GM23338 (cell line): ENCODE measurements around the gene CHST10. TPM values are rescaled to one million over a fixed set of nuclear protein-coding genes. Genes with fewer than 3 reads are reported as not detected.

Experiments used
- ATAC-seq: fragments of 200-7000 bp; cut with Tn5 transposase; 3 replicates; pipeline ENCODE4 v1.9.1; 2020
- DNase-seq: peaks from one replicate; pipeline ENCODE4 v3.0.0-alpha.2; 2015; ENCODE audit warnings: low spot score
- H2AFZ ChIP-seq: fragments of 200-600 bp; sonication (generic); 2 replicates; pipeline ENCODE4 v1.8.0; 2016; ENCODE audit warnings: antibody characterized with exemption, mild to moderate bottlenecking, moderate library complexity
- H3F3A ChIP-seq: fragments of 200-600 bp; sonication (generic); replicated peaks from 2 replicates; pipeline ENCODE4 v1.8.0; 2017; ENCODE audit warnings: antibody characterized with exemption, mixed run types, low read depth
- H3K27ac ChIP-seq: fragments of 200-600 bp; sonication (generic); 2 replicates; pipeline ENCODE4 v1.6.1; 2016; ENCODE audit warnings: low read depth
- H3K27me3 ChIP-seq: fragments of 200-600 bp; sonication (generic); 2 replicates; pipeline ENCODE4 v1.8.0; 2016; ENCODE audit warnings: mild to moderate bottlenecking, mixed run types, moderate library complexity; ENCODE audit not compliant: insufficient read depth
- H3K36me3 ChIP-seq: fragments of 200-600 bp; sonication (generic); 2 replicates; pipeline ENCODE4 v1.8.0; 2016; ENCODE audit warnings: mild to moderate bottlenecking; ENCODE audit not compliant: insufficient read depth
- H3K4me1 ChIP-seq: fragments of 200-600 bp; sonication (generic); 2 replicates; pipeline ENCODE4 v1.8.0; 2016; ENCODE audit warnings: mild to moderate bottlenecking, moderate library complexity; ENCODE audit not compliant: insufficient read depth
- H3K4me2 ChIP-seq: fragments of 200-600 bp; sonication (generic); 2 replicates; pipeline ENCODE4 v1.7.1; 2017; ENCODE audit warnings: mixed run types
- H3K4me3 ChIP-seq: fragments of 200-600 bp; sonication (generic); 2 replicates; pipeline ENCODE4 v1.6.1; 2016; ENCODE audit warnings: mixed run types
- H3K79me2 ChIP-seq: fragments of 200-600 bp; sonication (generic); replicated peaks from 2 replicates; pipeline ENCODE4 v1.8.0; 2017; ENCODE audit warnings: mild to moderate bottlenecking; ENCODE audit not compliant: insufficient read depth
- H3K9me2 ChIP-seq: fragments of 200-600 bp; sonication (generic); 2 replicates; pipeline ENCODE4 v1.8.0; 2017; ENCODE audit not compliant: insufficient read depth
- H4K20me1 ChIP-seq: fragments of 200-600 bp; sonication (generic); replicated peaks from 2 replicates; pipeline ENCODE4 v1.8.0; 2017; ENCODE audit warnings: mild to moderate bottlenecking; ENCODE audit not compliant: insufficient read depth
- H3K27ac Mint-ChIP-seq: 2 replicates; pipeline ENCODE4 v1.8.0; 2020; ENCODE audit warnings: inconsistent platforms, mild to moderate bottlenecking, moderate library complexity, mixed read lengths
- H3K27me3 Mint-ChIP-seq: 3 replicates; pipeline ENCODE4 v1.8.0; 2022; ENCODE audit warnings: low read depth, mild to moderate bottlenecking, moderate library complexity, mixed read lengths, inconsistent platforms; ENCODE audit not compliant: insufficient read depth, poor library complexity
- H3K36me3 Mint-ChIP-seq: 3 replicates; pipeline ENCODE4 v1.8.0; 2021; ENCODE audit warnings: low read depth, mild to moderate bottlenecking, inconsistent platforms, moderate library complexity, mixed read lengths
- H3K4me1 Mint-ChIP-seq: 3 replicates; pipeline ENCODE4 v1.8.0; 2020; ENCODE audit warnings: mild to moderate bottlenecking, inconsistent platforms, mixed read lengths
- H3K4me3 Mint-ChIP-seq: 3 replicates; pipeline ENCODE4 v1.8.0; 2021; ENCODE audit warnings: moderate library complexity, mild to moderate bottlenecking, inconsistent platforms, mixed read lengths
- H3K9me3 Mint-ChIP-seq: 3 replicates; pipeline ENCODE4 v1.8.0; 2020; ENCODE audit warnings: moderate library complexity, mild to moderate bottlenecking, inconsistent platforms, mixed read lengths
- CREB1 ChIP-seq: fragments of 250-450 bp; sonication (Bioruptor Pico); IDR thresholded peaks from 2 replicates; pipeline ENCODE4 v1.5.0; 2020; ENCODE audit warnings: low read depth, mild to moderate bottlenecking, moderate library complexity
- CTCF ChIP-seq, 2 experiments: fragments of 200-600 bp in 1 of 2; sonication (generic) in 1 of 2; conservative IDR thresholded peaks; 2 replicates each; pipeline versions ENCODE4 v1.5.1 to v1.6.1; 2016 to 2017; ENCODE audit warnings: antibody characterized with exemption in 2 of 2, low read depth in 2 of 2, mild to moderate bottlenecking in 2 of 2, moderate library complexity in 1 of 2
- EZH2 ChIP-seq: fragments of 200-600 bp; sonication (generic); IDR thresholded peaks from one replicate; pipeline ENCODE4 v1.8.0; 2017; ENCODE audit warnings: antibody characterized with exemption, mild to moderate bottlenecking, low read depth; ENCODE audit not compliant: unreplicated experiment
- EZH2phosphoT487 ChIP-seq: fragments of 200-600 bp; sonication (generic); IDR thresholded peaks from one replicate; pipeline ENCODE4 v1.8.1; 2018; ENCODE audit warnings: antibody characterized with exemption; ENCODE audit not compliant: unreplicated experiment
- JUNB ChIP-seq: IDR thresholded peaks from one replicate; pipeline ENCODE4 v1.6.1; 2016; ENCODE audit warnings: antibody characterized with exemption; ENCODE audit not compliant: unreplicated experiment
- NANOG ChIP-seq: IDR thresholded peaks from 2 replicates; pipeline ENCODE4 v1.6.1; 2016; ENCODE audit warnings: antibody characterized with exemption, borderline replicate concordance
- POLR2AphosphoS5 ChIP-seq: IDR thresholded peaks from 2 replicates; pipeline ENCODE4 v1.6.1; 2016; ENCODE audit warnings: antibody characterized with exemption, low read depth
- STAT1 ChIP-seq: IDR thresholded peaks from one replicate; pipeline ENCODE4 v1.6.1; 2016; ENCODE audit warnings: antibody characterized with exemption; ENCODE audit not compliant: unreplicated experiment
- ZNF114 ChIP-seq: fragments of 250-450 bp; sonication (Bioruptor Pico); IDR thresholded peaks from 2 replicates; pipeline ENCODE4 v1.5.0; 2020; ENCODE audit warnings: mild to moderate bottlenecking, moderate library complexity
- ZNF331 ChIP-seq: fragments of 250-450 bp; sonication (Bioruptor Pico); IDR thresholded peaks from 2 replicates; pipeline ENCODE4 v1.5.0; 2020; ENCODE audit warnings: low read depth, mild to moderate bottlenecking, moderate library complexity
- ZNF462 ChIP-seq: fragments of 250-450 bp; sonication (Bioruptor Pico); IDR thresholded peaks from 2 replicates; pipeline ENCODE4 v1.5.0; 2020; ENCODE audit warnings: mild to moderate bottlenecking, moderate library complexity
- polyA plus RNA-seq: library from polyadenylated mRNA; unstranded; fragments of >200 nt; fragmentation: Nextera tagmentation; extraction: Ambion mirVana; gene quantifications from 2 replicates; pipeline ENCODE4 v1.2.1, GENCODE V29; 2016
- total RNA-seq: library from RNA; depleted of rRNA; stranded (reverse); fragments of >200 nt; shearing (Covaris generic); gene quantifications from 2 replicates; pipeline ENCODE4 v1.2.3, GENCODE V29; 2014
- TF ChIP-seq, protein P1 (sequence below): IDR thresholded peaks from 2 replicates; pipeline ENCODE4 v1.6.1; 2016; ENCODE audit warnings: antibody characterized with exemption
- TF ChIP-seq, protein P2 (sequence below): IDR thresholded peaks from one replicate; pipeline ENCODE4 v1.6.1; 2018; ENCODE audit warnings: antibody characterized with exemption; ENCODE audit not compliant: unreplicated experiment

Gene CHST10
- total and polyA plus RNA-seq, 2 experiments from 2014 or later, result 7.7 to 24.5 TPM

DNA sequence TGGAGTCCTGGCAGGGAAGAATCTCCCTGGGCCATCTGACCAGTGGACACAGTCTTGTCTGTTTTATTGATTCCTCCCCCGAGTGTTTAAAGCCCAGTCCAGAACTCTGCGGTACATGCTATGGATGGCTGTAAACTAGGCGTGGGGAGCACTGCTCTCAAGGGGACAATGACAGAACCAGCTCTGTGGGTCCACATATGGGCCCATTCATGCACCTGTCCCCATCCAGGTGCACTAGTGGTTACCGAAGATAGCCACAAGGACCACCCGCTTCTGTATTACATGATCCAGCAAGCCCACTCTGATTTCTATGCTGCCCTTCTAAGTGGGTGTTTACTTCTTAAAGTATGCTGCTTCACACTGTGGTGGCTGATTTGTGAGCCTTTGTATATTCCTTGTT lies 21.0 kb downstream of the CHST10 start:
- H3K27ac Mint-ChIP-seq, result no peak overlapping the region
- DNase-seq (no peak), ATAC-seq (no peak)
- H3F3A ChIP-seq, result no peaks in the 10 kb centered on the region
- no peak overlapping the region for H3K4me3 Mint-ChIP-seq
- H3K36me3 ChIP-seq, result no peaks in the 10 kb centered on the region
- no peaks in the 10 kb centered on the region for H3K4me1 ChIP-seq
- no peaks in the 10 kb centered on the region; the same call in 1 of the 2 replicates for H3K79me2 ChIP-seq
- peaks cover 11% of the 10 kb centered on the region for H3K27me3 Mint-ChIP-seq
- H3K9me3 Mint-ChIP-seq, result no peaks in the 10 kb centered on the region
- H3K27me3 ChIP-seq, result no peaks in the 10 kb centered on the region
- H3K9me2 ChIP-seq, result no peaks in the 10 kb centered on the region
- peaks cover 66% of the 10 kb centered on the region for H3K36me3 Mint-ChIP-seq
- H2AFZ ChIP-seq, result no peak overlapping the region
- no peak overlapping the region for H3K4me3 ChIP-seq
- no peaks in the 10 kb centered on the region for H4K20me1 ChIP-seq
- no peak overlapping the region for H3K4me2 ChIP-seq
- H3K4me1 Mint-ChIP-seq, result peaks cover 2% of the 10 kb centered on the region; the same call in 1 of the 3 replicates
- no peak for TF ChIP-seq NANOG
- no peak for TF ChIP-seq STAT1
- no peak for TF ChIP-seq EZH2phosphoT487
- no peak for TF ChIP-seq JUNB
- TF ChIP-seq ZNF462, result no peak
- TF ChIP-seq POLR2AphosphoS5, result no peak
- TF ChIP-seq, protein P1, sequence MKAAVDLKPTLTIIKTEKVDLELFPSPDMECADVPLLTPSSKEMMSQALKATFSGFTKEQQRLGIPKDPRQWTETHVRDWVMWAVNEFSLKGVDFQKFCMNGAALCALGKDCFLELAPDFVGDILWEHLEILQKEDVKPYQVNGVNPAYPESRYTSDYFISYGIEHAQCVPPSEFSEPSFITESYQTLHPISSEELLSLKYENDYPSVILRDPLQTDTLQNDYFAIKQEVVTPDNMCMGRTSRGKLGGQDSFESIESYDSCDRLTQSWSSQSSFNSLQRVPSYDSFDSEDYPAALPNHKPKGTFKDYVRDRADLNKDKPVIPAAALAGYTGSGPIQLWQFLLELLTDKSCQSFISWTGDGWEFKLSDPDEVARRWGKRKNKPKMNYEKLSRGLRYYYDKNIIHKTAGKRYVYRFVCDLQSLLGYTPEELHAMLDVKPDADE, result no peak
- TF ChIP-seq ZNF331, result no peak
- TF ChIP-seq ZNF114 (CRISPR knock-in tag), result no peak
- no peak for TF ChIP-seq EZH2
- TF ChIP-seq CTCF (conservative IDR thresholded peaks at IDR 0.05; ENCODE audit: low read depth in 2 of 2), result no peak
- TF ChIP-seq, protein P2, sequence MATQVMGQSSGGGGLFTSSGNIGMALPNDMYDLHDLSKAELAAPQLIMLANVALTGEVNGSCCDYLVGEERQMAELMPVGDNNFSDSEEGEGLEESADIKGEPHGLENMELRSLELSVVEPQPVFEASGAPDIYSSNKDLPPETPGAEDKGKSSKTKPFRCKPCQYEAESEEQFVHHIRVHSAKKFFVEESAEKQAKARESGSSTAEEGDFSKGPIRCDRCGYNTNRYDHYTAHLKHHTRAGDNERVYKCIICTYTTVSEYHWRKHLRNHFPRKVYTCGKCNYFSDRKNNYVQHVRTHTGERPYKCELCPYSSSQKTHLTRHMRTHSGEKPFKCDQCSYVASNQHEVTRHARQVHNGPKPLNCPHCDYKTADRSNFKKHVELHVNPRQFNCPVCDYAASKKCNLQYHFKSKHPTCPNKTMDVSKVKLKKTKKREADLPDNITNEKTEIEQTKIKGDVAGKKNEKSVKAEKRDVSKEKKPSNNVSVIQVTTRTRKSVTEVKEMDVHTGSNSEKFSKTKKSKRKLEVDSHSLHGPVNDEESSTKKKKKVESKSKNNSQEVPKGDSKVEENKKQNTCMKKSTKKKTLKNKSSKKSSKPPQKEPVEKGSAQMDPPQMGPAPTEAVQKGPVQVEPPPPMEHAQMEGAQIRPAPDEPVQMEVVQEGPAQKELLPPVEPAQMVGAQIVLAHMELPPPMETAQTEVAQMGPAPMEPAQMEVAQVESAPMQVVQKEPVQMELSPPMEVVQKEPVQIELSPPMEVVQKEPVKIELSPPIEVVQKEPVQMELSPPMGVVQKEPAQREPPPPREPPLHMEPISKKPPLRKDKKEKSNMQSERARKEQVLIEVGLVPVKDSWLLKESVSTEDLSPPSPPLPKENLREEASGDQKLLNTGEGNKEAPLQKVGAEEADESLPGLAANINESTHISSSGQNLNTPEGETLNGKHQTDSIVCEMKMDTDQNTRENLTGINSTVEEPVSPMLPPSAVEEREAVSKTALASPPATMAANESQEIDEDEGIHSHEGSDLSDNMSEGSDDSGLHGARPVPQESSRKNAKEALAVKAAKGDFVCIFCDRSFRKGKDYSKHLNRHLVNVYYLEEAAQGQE, result no peak
- no peak for TF ChIP-seq CREB1 (CRISPR knock-in tag)
- no peak overlapping the region for H3K27ac ChIP-seq
